Heart left ventricle (tissue), 16 donors: ENCODE data around the gene TGM2. TPM values are rescaled to one million over a fixed set of nuclear protein-coding genes. Genes with fewer than 3 reads are reported as not detected.

Source experiments
- ATAC-seq, 4 donors: fragments of 200-7000 bp; cut with Tn5 transposase; one replicate each; pipeline ENCODE4 v1.9.1; 2020 to 2022; ENCODE audit warnings: moderate library complexity in 4 of 4, mild to moderate bottlenecking in 3 of 4, moderate number of reproducible peaks in 1 of 4
- DNase-seq, 5 donors: peaks; one replicate each; pipeline ENCODE4 v3.0.0-alpha.2; 2020
- H3K27ac ChIP-seq, 12 donors: fragments of 200-600 bp; sonication (generic) in 4 of 12; one replicate each; pipeline versions ENCODE4 v1.5.0 to v1.8.0; 2016 to 2022; ENCODE audit warnings: mild to moderate bottlenecking in 2 of 12
- H3K27me3 ChIP-seq, 9 donors: fragments of 200-600 bp; sonication (generic) in 2 of 9; one replicate each; pipeline versions ENCODE4 v1.5.1 to v1.8.0; 2016 to 2022; ENCODE audit warnings: mild to moderate bottlenecking in 3 of 9
- H3K36me3 ChIP-seq, 9 donors: fragments of 200-600 bp; sonication (generic) in 2 of 9; one replicate each; pipeline versions ENCODE4 v1.5.0 to v1.8.0; 2018 to 2022; ENCODE audit warnings: mild to moderate bottlenecking in 2 of 9
- H3K4me1 ChIP-seq, 12 donors: fragments of 200-600 bp; sonication (generic) in 4 of 12; one replicate each; pipeline versions ENCODE4 v1.5.0 to v1.8.0; 2016 to 2022; ENCODE audit warnings: mild to moderate bottlenecking in 3 of 12
- H3K4me3 ChIP-seq, 12 donors: fragments of 200-600 bp; sonication (generic) in 4 of 12; one replicate each; pipeline versions ENCODE4 v1.5.0 to v1.8.0; 2017 to 2022; ENCODE audit warnings: mild to moderate bottlenecking in 9 of 12, moderate library complexity in 4 of 12
- H3K9me3 ChIP-seq, 12 donors: fragments of 200-600 bp; sonication (generic) in 4 of 12; one replicate each; pipeline versions ENCODE4 v1.5.0 to v1.8.0; 2016 to 2022; ENCODE audit warnings: mild to moderate bottlenecking in 1 of 12
- CTCF ChIP-seq, 12 donors: fragments of 200-600 bp; sonication (generic) in 4 of 12; IDR thresholded peaks; one replicate each; pipeline versions ENCODE4 v1.5.0 to v1.8.0; 2018 to 2022; ENCODE audit warnings: antibody characterized with exemption in 12 of 12, mild to moderate bottlenecking in 5 of 12
- POLR2A ChIP-seq, 2 donors: fragments of 450-650 bp; IDR thresholded peaks; one replicate each; pipeline ENCODE4 v1.6.1; 2017; ENCODE audit warnings: antibody characterized with exemption in 2 of 2, mild to moderate bottlenecking in 2 of 2, moderate library complexity in 2 of 2
- WGBS, 4 donors: extraction: QIAGEN DNeasy Blood & Tissue Kit in 2 of 4; methylation state at CpG; one replicate each; pipeline versions ENCODE4 v1.1.5 to v1.1.7; 2013 to 2018; 5-methylcytosine and 5-hydroxymethylcytosine counted together
- intact Hi-C, 10 donors: fragments of 100-400 bp; cut with DNase I; formaldehyde crosslinking; loops; one replicate each; pipeline versions ENCODE4 v1.11.1 to v1.14.2; 2022
- polyA plus RNA-seq, 2 donors: library from polyadenylated mRNA; stranded (reverse); fragments of 200-250 nt; gene quantifications; one replicate each; pipeline ENCODE4 v1.2.3, GENCODE V29; 2013
- total RNA-seq, 9 donors: library from RNA; depleted of rRNA in 2 of 9; stranded (reverse); fragments of >200 nt in 2 of 9; fragmentation: NEBNext Ultra II Directional in 3 of 9; extraction: Animal tissue kit (Norgen Biotek cat#: 25700) in 3 of 9; gene quantifications; one replicate each; pipeline versions ENCODE4 v1.1.0 to v1.2.4, GENCODE V29; 2016 to 2023
- donor health status: ischemic (EF 13 %, LVEDD 7.1; RV severe dilation, severe dysfunction).
- donor health status: healthy with polysubstance abuse.
- donor health status: DM: no; HTN: yes; CAD: no.
- donor health status: DM: no; HTN: no; CAD: no.
- donor health status: ischemic (EF 25% LVEDD 6.9; RV normal size, moderate dysfunction).
- donor health status: ischemic (EF 25% LVEDD 5.7; RV mildly dilated, moderate dysfunction).
- donor health status: healthy.
- donor health status: DM: yes; HTN: yes; CAD: no.
- donor health status: ischemic (EF 35%, LVEDD 5.7; RV mildly dilated, moderate dysfunction).
- donor health status: nonischemic (EF 11% LVEDD 7.7; RV severe dilation, severe dysfunction).
- donor health status: DM: yes; HTN: yes; CAD: no.
- donor health status: PGD.
- donor health status: ischemic (EF 29% LVEDD 5.4; RV normal size, mild dysfunction).
- donor health status: nonischemic (EF 23%, LVEDD 6.1; RV moderate dilation, normal function).

TGM2 gene
- total and polyA plus RNA-seq, 11 donors = 211 to 1,146 (median 567) TPM

DNA sequence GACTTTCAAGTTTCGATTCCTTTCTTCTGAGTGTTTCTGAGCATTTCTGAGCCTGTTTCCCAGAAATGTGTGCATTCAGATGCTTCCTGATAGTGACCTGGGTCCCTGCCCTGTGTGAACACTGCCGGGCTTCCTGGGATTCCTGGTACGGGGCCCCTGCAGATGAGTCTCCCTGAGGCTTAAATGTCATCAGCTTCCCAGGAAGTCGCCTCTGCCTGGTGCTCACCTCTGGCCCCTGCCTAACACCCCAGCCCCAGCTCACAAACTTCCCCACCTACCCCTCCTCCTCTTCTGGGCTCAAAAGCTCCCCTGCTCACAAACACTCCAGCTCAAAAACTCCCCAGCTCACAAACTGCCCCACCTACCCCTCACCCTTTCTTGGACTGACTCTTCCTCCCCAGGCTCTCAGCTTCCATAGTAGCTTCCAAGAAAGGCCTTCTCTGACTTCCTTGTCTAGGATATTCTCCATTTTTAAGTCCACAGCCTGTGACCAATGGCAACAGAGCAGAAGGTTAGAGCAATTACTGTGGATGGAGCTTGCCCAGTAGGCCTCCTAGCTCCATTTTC, 42.0 kb downstream of the TGM2 start:
- TF ChIP-seq POLR2A (IDR thresholded peaks at IDR 0.05) (no peak), CTCF (IDR thresholded peaks at IDR 0.05) (no peak)
- DNase-seq (peak in 2 of 5 donors; percentile 2 to 27), ATAC-seq (no peak)
- Histone ChIP-seq H3K36me3 (no peaks in the 10 kb centered on the region), H3K9me3 (no peaks in the 10 kb centered on the region), H3K27ac (peak overlapping the region in 10 of 12 donors; percentile 14 to 73 (median 36)), H3K4me3 (no peak overlapping the region), H3K4me1 (peaks cover 8 to 47% (median 33%) of the 10 kb centered on the region in 12 donors), H3K27me3 (no peaks in the 10 kb centered on the region)
- 31 to 56% (median 42%) methylated on average over 4 of the region's 4 CpGs for WGBS, 4 donors
- intact Hi-C loops = loop anchor here in 2 of 10 donors (10.0 kb wide), 1 partner anchor 48 kb away; no protein-coding TSS in a partner anchor

DNA sequence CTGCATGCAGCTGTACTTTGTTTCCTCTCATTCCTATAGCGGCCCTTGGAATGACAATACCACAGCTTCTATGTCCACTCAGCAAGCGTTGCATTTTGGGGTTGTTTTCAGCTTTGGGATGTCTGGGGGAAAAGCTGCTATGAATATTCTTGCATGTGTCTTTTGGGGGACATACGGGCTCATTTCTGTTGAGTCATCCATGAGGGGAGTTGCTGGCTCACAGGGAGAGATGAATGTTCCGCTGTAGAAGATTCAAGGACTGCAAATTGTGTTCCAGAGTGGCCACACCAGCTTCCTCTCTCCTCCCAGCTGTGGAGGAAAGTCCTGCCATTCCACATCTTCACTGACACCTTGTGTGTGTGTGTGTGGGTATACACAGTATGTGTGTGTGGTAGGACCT, 43.3 kb downstream of the TGM2 start:
- WGBS, 4 donors = 91 to 95% (median 94%) methylated on average over 4 of the region's 4 CpGs
- peaks cover 0 to 33% (median 23%) of the 10 kb centered on the region in 12 donors for H3K4me1 ChIP-seq
- no peak for TF ChIP-seq POLR2A (IDR thresholded peaks at IDR 0.05)
- TF ChIP-seq CTCF (IDR thresholded peaks at IDR 0.05) = no peak
- DNase-seq (peak in 1 of 5 donors; percentile 7), ATAC-seq (no peak)
- H3K27me3 ChIP-seq = no peaks in the 10 kb centered on the region
- intact Hi-C loops = loop anchor here in 2 of 10 donors (10.0 kb wide), 1 partner anchor 47 kb away; no protein-coding TSS in a partner anchor
- peaks cover 0 to 7% (median 0%) of the 10 kb centered on the region in 12 donors for H3K9me3 ChIP-seq
- H3K36me3 ChIP-seq = no peaks in the 10 kb centered on the region
- H3K4me3 ChIP-seq = no peak overlapping the region
- no peak overlapping the region for H3K27ac ChIP-seq

GRCh38 chr20:38120625-38120988, 44.5 kb downstream of the TGM2 start:
- ATAC-seq (no peak), DNase-seq (no peak)
- Histone ChIP-seq H3K36me3 (no peaks in the 10 kb centered on the region), H3K4me3 (no peak overlapping the region), H3K9me3 (peaks cover 0 to 10% (median 0%) of the 10 kb centered on the region in 12 donors), H3K27me3 (no peaks in the 10 kb centered on the region), H3K27ac (no peak overlapping the region), H3K4me1 (peaks cover 0 to 22% (median 12%) of the 10 kb centered on the region in 12 donors)
- intact Hi-C loops = loop anchor here in 2 of 10 donors (10.0 kb wide), 1 partner anchor 46 kb away; no protein-coding TSS in a partner anchor
- TF ChIP-seq POLR2A (IDR thresholded peaks at IDR 0.05) (no peak), CTCF (IDR thresholded peaks at IDR 0.05) (no peak)
- 98 to 99% (median 98%) methylated on average over 4 of the region's 4 CpGs for WGBS, 4 donors

- intact Hi-C loops = loop anchor here in 1 of 10 donors (10.0 kb wide), 1 partner anchor 45 kb away; the partner anchor contains the start of gene TGM2
- H3K27me3 ChIP-seq = no peaks in the 10 kb centered on the region
- H3K27ac ChIP-seq = peak overlapping the region in 1 of 12 donors; percentile 3
- WGBS, 4 donors = 81 to 88% (median 85%) methylated on average over 6 of the region's 6 CpGs
- H3K4me3 ChIP-seq = no peak overlapping the region
- no peak for TF ChIP-seq POLR2A (IDR thresholded peaks at IDR 0.05)
- TF ChIP-seq CTCF (IDR thresholded peaks at IDR 0.05) = no peak
- peaks cover 0 to 10% (median 0%) of the 10 kb centered on the region in 12 donors for H3K9me3 ChIP-seq
- ATAC-seq = no peak
- peaks cover 0 to 17% (median 6%) of the 10 kb centered on the region in 12 donors for H3K4me1 ChIP-seq
- no peaks in the 10 kb centered on the region for H3K36me3 ChIP-seq
- no peak for DNase-seq
Observed at GRCh38 chr20:38119446-38119845, 45.6 kb downstream of the TGM2 start.
